G401 (cell line): ENCODE results near the gene REEP5. TPM values are rescaled to one million over a fixed set of nuclear protein-coding genes. Genes with fewer than 3 reads are reported as not detected.

Source experiments
- DNase-seq: peaks from one replicate; pipeline ENCODE4 v3.0.0-alpha.2; 2015; ENCODE audit warnings: low spot score
- in situ Hi-C: cut with HindIII; loops from 2 replicates; pipeline ENCODE4 v1.10.0; 2016; ENCODE audit warnings: low sequenced_read_pairs, mixed read lengths
- total RNA-seq: library from RNA; depleted of rRNA; stranded (reverse); fragments of >200 nt; shearing (Covaris generic); gene quantifications from 2 replicates; pipeline ENCODE4 v1.2.3, GENCODE V29; 2014; rRNA removed

REEP5 gene
- total RNA-seq, 1 experiment from 2014 or later, result 18.7 TPM

DNA sequence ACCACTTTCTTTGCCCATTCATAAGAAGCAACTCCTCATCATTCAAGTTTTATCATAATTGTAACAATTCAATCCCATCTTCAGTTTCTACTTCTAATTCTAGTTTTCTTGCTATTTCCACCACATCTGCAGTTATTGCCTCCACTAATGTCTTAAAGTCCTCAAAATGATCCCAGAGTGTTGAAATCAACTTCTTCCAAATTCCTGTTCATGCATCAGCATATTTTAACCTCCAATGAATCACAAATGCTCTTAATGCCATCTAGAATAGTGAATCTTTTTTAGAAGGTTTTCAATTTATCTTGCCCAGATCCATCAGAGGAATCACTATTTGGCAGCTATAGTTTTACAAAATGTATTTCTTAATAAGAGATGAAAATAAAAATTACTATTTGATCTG is 64.2 kb downstream of the REEP5 start:
- no peak for DNase-seq
- in situ Hi-C loops, result no loop called here

DNA sequence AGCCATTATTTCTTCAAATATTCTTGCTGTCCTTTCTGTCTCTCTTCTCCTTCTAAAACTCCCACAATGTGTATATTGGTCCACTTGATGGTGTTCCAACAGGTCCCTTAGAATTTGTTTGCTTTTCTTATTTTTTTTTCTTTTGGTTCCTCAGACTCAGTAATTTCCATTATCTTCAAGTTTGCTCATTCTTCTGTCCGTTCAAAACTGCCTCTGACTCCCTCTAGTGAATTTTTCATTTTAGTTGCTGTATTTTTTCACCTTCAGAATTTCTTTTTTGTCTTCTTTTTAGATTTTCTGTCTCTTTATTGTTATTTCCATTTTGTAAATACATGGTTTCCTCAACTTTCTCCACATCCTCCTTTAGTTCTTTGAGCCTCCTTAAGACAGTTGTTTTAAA is 67.4 kb downstream of the REEP5 start:
- in situ Hi-C loops, result no loop called here
- DNase-seq, result no peak

DNA sequence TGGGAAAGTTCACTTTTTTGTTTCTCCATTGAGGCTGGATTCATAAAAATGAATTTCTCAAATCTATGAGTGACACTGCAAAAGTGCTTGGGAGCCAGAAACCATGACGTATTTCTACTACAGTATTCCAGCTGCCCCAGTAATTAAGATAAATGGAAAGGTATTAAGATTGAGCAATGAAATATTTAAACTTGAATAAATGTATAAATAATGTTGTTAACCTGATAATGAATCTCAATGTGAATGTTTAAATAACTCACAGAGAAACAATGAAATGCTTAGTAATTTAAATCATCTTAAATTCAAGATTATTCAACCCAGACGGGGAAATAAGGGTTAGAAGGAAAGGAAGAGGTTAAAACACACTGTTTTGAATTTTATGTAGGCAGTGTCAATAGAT is 72.1 kb downstream of the REEP5 start:
- in situ Hi-C loops, result no loop called here
- no peak for DNase-seq

GRCh38 chr5:112848116-112848811 is 73.8 kb downstream of the REEP5 start:
- DNase-seq, result peak; percentile 64
- in situ Hi-C loops, result no loop called here

DNA sequence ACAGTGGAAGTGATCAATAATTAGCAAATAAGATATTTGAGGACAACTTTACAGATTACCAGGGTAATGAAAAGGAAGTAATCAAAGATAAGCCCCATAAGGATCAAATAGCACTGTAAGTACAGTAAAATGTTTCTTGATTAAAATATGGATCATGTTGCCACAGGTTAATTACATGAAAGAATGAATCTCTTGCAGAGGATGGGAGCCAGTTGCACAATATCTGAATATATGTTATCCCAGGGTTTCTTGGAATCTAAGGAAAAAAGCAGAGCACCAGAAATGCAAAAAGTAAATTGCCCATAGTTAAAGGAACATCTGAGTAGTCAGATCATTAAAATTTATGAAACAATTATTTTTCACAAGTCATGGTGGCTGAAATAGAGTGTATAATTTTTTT is 74.7 kb downstream of the REEP5 start:
- in situ Hi-C loops, result no loop called here
- no peak for DNase-seq

- no peak for DNase-seq
- in situ Hi-C loops, result no loop called here
Observed at GRCh38 chr5:112846556-112846955, 75.5 kb downstream of the REEP5 start.

GRCh38 chr5:112844489-112844888 is 77.5 kb downstream of the REEP5 start:
- in situ Hi-C loops, result no loop called here
- no peak for DNase-seq

GRCh38 chr5:112833971-112834370 is 88.1 kb downstream of the REEP5 start:
- no peak for DNase-seq
- in situ Hi-C loops, result no loop called here

DNA sequence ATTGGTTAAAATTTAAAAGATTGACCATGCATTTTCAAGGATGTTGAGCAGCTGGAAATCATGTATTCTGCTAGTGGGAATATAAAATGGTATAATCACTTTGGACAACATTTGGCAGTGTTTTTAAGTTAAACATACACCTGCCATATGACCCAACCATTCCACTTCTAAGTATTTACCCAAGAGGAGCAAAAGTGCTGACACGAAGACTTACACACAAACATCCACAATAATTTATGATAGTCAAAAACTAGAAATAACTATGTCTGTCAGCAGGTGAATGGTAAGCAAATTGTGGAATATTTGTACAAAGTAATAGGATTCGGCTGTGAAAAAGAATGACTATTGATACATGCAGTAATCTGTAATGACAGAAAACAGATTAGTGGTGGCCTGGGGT is 91.6 kb downstream of the REEP5 start:
- in situ Hi-C loops, result no loop called here
- DNase-seq, result no peak

Other genes starting within 250 kb of the REEP5 start
- 16.9 and 21.6 TPM in 2 replicates for gene APC, start 184.3 kb downstream of the REEP5 start, total RNA-seq
- gene SRP19, start 60.9 kb downstream of the REEP5 start, total RNA-seq, result 39.9 and 78.1 TPM in 2 replicates
- gene DCP2, start 54.6 kb upstream of the REEP5 start, total RNA-seq, result 19.1 and 27.7 TPM in 2 replicates